DND-41 (cell line): ENCODE data around the gene MAL.

Experiments used
- ATAC-seq: fragments of 200-7000 bp; cut with Tn5 transposase; 3 replicates; pipeline ENCODE4 v1.9.1; 2021; ENCODE audit warnings: low read depth; ENCODE audit not compliant: insufficient read depth
- DNase-seq: peaks from one replicate; pipeline ENCODE4 v3.0.0-alpha.2; 2020
- H2AFZ ChIP-seq: 2 replicates; pipeline ENCODE4 v1.6.0; 2012; ENCODE audit warnings: low read depth, low read length
- H3K27ac ChIP-seq: 2 replicates; pipeline ENCODE4 v1.5.1; 2012; ENCODE audit warnings: low read length, inconsistent platforms
- H3K27me3 ChIP-seq: fragments of 200-600 bp; sonication (generic); 2 replicates; pipeline ENCODE4 v1.6.0; 2012; ENCODE audit warnings: low read length, mild to moderate bottlenecking, inconsistent platforms; ENCODE audit not compliant: insufficient read depth, poor library complexity
- H3K36me3 ChIP-seq: 2 replicates; pipeline ENCODE4 v1.5.1; 2012; ENCODE audit warnings: low read length, inconsistent platforms; ENCODE audit not compliant: insufficient read depth
- H3K4me1 ChIP-seq: 2 replicates; pipeline ENCODE4 v1.5.1; 2012; ENCODE audit warnings: mild to moderate bottlenecking, low read length; ENCODE audit not compliant: insufficient read depth
- H3K4me2 ChIP-seq: 2 replicates; pipeline ENCODE4 v1.6.0; 2012; ENCODE audit warnings: mild to moderate bottlenecking, moderate library complexity, low read length, inconsistent platforms; ENCODE audit not compliant: insufficient read depth
- H3K4me3 ChIP-seq, 2 experiments: fragments of 200-600 bp in 1 of 2; shearing (Covaris generic) in 1 of 2; 2 replicates each; pipeline ENCODE4 v1.5.1; 2012 to 2016; ENCODE audit warnings: inconsistent platforms in 2 of 2, low read length in 2 of 2, mild to moderate bottlenecking in 2 of 2, low read depth in 1 of 2, moderate library complexity in 1 of 2
- H3K79me2 ChIP-seq: 2 replicates; pipeline ENCODE4 v1.6.0; 2012; ENCODE audit warnings: low read length, inconsistent platforms; ENCODE audit not compliant: insufficient read depth
- H3K9ac ChIP-seq: 2 replicates; pipeline ENCODE4 v1.6.0; 2012; ENCODE audit warnings: low read depth, mild to moderate bottlenecking, inconsistent platforms, low read length, moderate library complexity
- H3K9me3 ChIP-seq: 2 replicates; pipeline ENCODE4 v1.5.1; 2012; ENCODE audit warnings: low read length, moderate library complexity, mild to moderate bottlenecking, inconsistent platforms; ENCODE audit not compliant: insufficient read depth, severe bottlenecking
- H4K20me1 ChIP-seq: 2 replicates; pipeline ENCODE4 v1.6.0; 2012; ENCODE audit warnings: low read length; ENCODE audit not compliant: insufficient read depth
- EZH2 ChIP-seq: IDR thresholded peaks from 3 replicates; pipeline ENCODE4 v1.6.1; 2012; ENCODE audit warnings: borderline replicate concordance, low read depth, mild to moderate bottlenecking, moderate library complexity, low read length, inconsistent platforms; ENCODE audit not compliant: severe bottlenecking
- TF ChIP-seq, protein P1 (sequence below): IDR thresholded peaks from 2 replicates; pipeline ENCODE4 v1.5.1; 2012; ENCODE audit warnings: borderline replicate concordance, low read length, moderate library complexity, mild to moderate bottlenecking; ENCODE audit not compliant: poor library complexity, severe bottlenecking; ENCODE audit errors: extremely low read depth

The MAL gene

GRCh38 chr2:94979406-94980375, 45.8 kb upstream of the MAL start:
- Histone ChIP-seq H3K27me3 (peaks cover 3% of the 10 kb centered on the region), H3K4me2 (no peak overlapping the region), H3K36me3 (no peaks in the 10 kb centered on the region), H3K27ac (no peak overlapping the region), H3K9me3 (no peaks in the 10 kb centered on the region), H3K9ac (no peak overlapping the region), H2AFZ (no peak overlapping the region), H3K4me1 (no peaks in the 10 kb centered on the region), H4K20me1 (no peaks in the 10 kb centered on the region), H3K4me3 (no peak overlapping the region), H3K79me2 (no peaks in the 10 kb centered on the region)
- TF ChIP-seq EZH2, result no peak
- TF ChIP-seq, protein P1, sequence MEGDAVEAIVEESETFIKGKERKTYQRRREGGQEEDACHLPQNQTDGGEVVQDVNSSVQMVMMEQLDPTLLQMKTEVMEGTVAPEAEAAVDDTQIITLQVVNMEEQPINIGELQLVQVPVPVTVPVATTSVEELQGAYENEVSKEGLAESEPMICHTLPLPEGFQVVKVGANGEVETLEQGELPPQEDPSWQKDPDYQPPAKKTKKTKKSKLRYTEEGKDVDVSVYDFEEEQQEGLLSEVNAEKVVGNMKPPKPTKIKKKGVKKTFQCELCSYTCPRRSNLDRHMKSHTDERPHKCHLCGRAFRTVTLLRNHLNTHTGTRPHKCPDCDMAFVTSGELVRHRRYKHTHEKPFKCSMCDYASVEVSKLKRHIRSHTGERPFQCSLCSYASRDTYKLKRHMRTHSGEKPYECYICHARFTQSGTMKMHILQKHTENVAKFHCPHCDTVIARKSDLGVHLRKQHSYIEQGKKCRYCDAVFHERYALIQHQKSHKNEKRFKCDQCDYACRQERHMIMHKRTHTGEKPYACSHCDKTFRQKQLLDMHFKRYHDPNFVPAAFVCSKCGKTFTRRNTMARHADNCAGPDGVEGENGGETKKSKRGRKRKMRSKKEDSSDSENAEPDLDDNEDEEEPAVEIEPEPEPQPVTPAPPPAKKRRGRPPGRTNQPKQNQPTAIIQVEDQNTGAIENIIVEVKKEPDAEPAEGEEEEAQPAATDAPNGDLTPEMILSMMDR, result no peak
- ATAC-seq (no peak), DNase-seq (no peak)

GRCh38 chr2:94980406-94980805, 45.1 kb upstream of the MAL start:
- no peak overlapping the region for H3K4me3 ChIP-seq
- H3K27ac ChIP-seq, result no peak overlapping the region
- no peaks in the 10 kb centered on the region for H3K36me3 ChIP-seq
- DNase-seq (no peak), ATAC-seq (no peak)
- no peak overlapping the region for H2AFZ ChIP-seq
- H3K9ac ChIP-seq, result no peak overlapping the region
- H3K4me2 ChIP-seq, result no peak overlapping the region
- H3K79me2 ChIP-seq, result no peaks in the 10 kb centered on the region
- H3K9me3 ChIP-seq, result no peaks in the 10 kb centered on the region
- TF ChIP-seq, protein P1, result no peak
- no peak for TF ChIP-seq EZH2
- H4K20me1 ChIP-seq, result no peaks in the 10 kb centered on the region
- peaks cover 3% of the 10 kb centered on the region for H3K27me3 ChIP-seq
- no peaks in the 10 kb centered on the region for H3K4me1 ChIP-seq

GRCh38 chr2:94982156-94982555, 43.4 kb upstream of the MAL start:
- Histone ChIP-seq H3K36me3 (no peaks in the 10 kb centered on the region), H4K20me1 (no peaks in the 10 kb centered on the region), H3K79me2 (no peaks in the 10 kb centered on the region), H3K9me3 (no peaks in the 10 kb centered on the region), H2AFZ (no peak overlapping the region), H3K4me3 (no peak overlapping the region), H3K4me1 (no peaks in the 10 kb centered on the region), H3K9ac (no peak overlapping the region), H3K27me3 (peaks cover 3% of the 10 kb centered on the region), H3K4me2 (no peak overlapping the region), H3K27ac (no peak overlapping the region)
- ATAC-seq, result no peak
- TF ChIP-seq, protein P1, result no peak
- no peak for TF ChIP-seq EZH2
- DNase-seq, result no peak
